GM23338 (cell line): ENCODE results near the gene SPEM2. TPM values are rescaled to one million over a fixed set of nuclear protein-coding genes. Genes with fewer than 3 reads are reported as not detected.

Experiments
- ATAC-seq: fragments of 200-7000 bp; cut with Tn5 transposase; 3 replicates; pipeline ENCODE4 v1.9.1; 2020
- DNase-seq: peaks from one replicate; pipeline ENCODE4 v3.0.0-alpha.2; 2015; ENCODE audit warnings: low spot score
- H2AFZ ChIP-seq: fragments of 200-600 bp; sonication (generic); 2 replicates; pipeline ENCODE4 v1.8.0; 2016; ENCODE audit warnings: antibody characterized with exemption, mild to moderate bottlenecking, moderate library complexity
- H3F3A ChIP-seq: fragments of 200-600 bp; sonication (generic); replicated peaks from 2 replicates; pipeline ENCODE4 v1.8.0; 2017; ENCODE audit warnings: antibody characterized with exemption, mixed run types, low read depth
- H3K27ac ChIP-seq: fragments of 200-600 bp; sonication (generic); 2 replicates; pipeline ENCODE4 v1.6.1; 2016; ENCODE audit warnings: low read depth
- H3K27me3 ChIP-seq: fragments of 200-600 bp; sonication (generic); 2 replicates; pipeline ENCODE4 v1.8.0; 2016; ENCODE audit warnings: mild to moderate bottlenecking, mixed run types, moderate library complexity; ENCODE audit not compliant: insufficient read depth
- H3K36me3 ChIP-seq: fragments of 200-600 bp; sonication (generic); 2 replicates; pipeline ENCODE4 v1.8.0; 2016; ENCODE audit warnings: mild to moderate bottlenecking; ENCODE audit not compliant: insufficient read depth
- H3K4me1 ChIP-seq: fragments of 200-600 bp; sonication (generic); 2 replicates; pipeline ENCODE4 v1.8.0; 2016; ENCODE audit warnings: mild to moderate bottlenecking, moderate library complexity; ENCODE audit not compliant: insufficient read depth
- H3K4me2 ChIP-seq: fragments of 200-600 bp; sonication (generic); 2 replicates; pipeline ENCODE4 v1.7.1; 2017; ENCODE audit warnings: mixed run types
- H3K4me3 ChIP-seq: fragments of 200-600 bp; sonication (generic); 2 replicates; pipeline ENCODE4 v1.6.1; 2016; ENCODE audit warnings: mixed run types
- H3K79me2 ChIP-seq: fragments of 200-600 bp; sonication (generic); replicated peaks from 2 replicates; pipeline ENCODE4 v1.8.0; 2017; ENCODE audit warnings: mild to moderate bottlenecking; ENCODE audit not compliant: insufficient read depth
- H3K9me2 ChIP-seq: fragments of 200-600 bp; sonication (generic); 2 replicates; pipeline ENCODE4 v1.8.0; 2017; ENCODE audit not compliant: insufficient read depth
- H4K20me1 ChIP-seq: fragments of 200-600 bp; sonication (generic); replicated peaks from 2 replicates; pipeline ENCODE4 v1.8.0; 2017; ENCODE audit warnings: mild to moderate bottlenecking; ENCODE audit not compliant: insufficient read depth
- H3K27ac Mint-ChIP-seq: 2 replicates; pipeline ENCODE4 v1.8.0; 2020; ENCODE audit warnings: inconsistent platforms, mild to moderate bottlenecking, moderate library complexity, mixed read lengths
- H3K27me3 Mint-ChIP-seq: 3 replicates; pipeline ENCODE4 v1.8.0; 2022; ENCODE audit warnings: low read depth, mild to moderate bottlenecking, moderate library complexity, mixed read lengths, inconsistent platforms; ENCODE audit not compliant: insufficient read depth, poor library complexity
- H3K36me3 Mint-ChIP-seq: 3 replicates; pipeline ENCODE4 v1.8.0; 2021; ENCODE audit warnings: low read depth, mild to moderate bottlenecking, inconsistent platforms, moderate library complexity, mixed read lengths
- H3K4me1 Mint-ChIP-seq: 3 replicates; pipeline ENCODE4 v1.8.0; 2020; ENCODE audit warnings: mild to moderate bottlenecking, inconsistent platforms, mixed read lengths
- H3K4me3 Mint-ChIP-seq: 3 replicates; pipeline ENCODE4 v1.8.0; 2021; ENCODE audit warnings: moderate library complexity, mild to moderate bottlenecking, inconsistent platforms, mixed read lengths
- H3K9me3 Mint-ChIP-seq: 3 replicates; pipeline ENCODE4 v1.8.0; 2020; ENCODE audit warnings: moderate library complexity, mild to moderate bottlenecking, inconsistent platforms, mixed read lengths
- CREB1 ChIP-seq: fragments of 250-450 bp; sonication (Bioruptor Pico); IDR thresholded peaks from 2 replicates; pipeline ENCODE4 v1.5.0; 2020; ENCODE audit warnings: low read depth, mild to moderate bottlenecking, moderate library complexity
- EZH2 ChIP-seq: fragments of 200-600 bp; sonication (generic); IDR thresholded peaks from one replicate; pipeline ENCODE4 v1.8.0; 2017; ENCODE audit warnings: antibody characterized with exemption, mild to moderate bottlenecking, low read depth; ENCODE audit not compliant: unreplicated experiment
- EZH2phosphoT487 ChIP-seq: fragments of 200-600 bp; sonication (generic); IDR thresholded peaks from one replicate; pipeline ENCODE4 v1.8.1; 2018; ENCODE audit warnings: antibody characterized with exemption; ENCODE audit not compliant: unreplicated experiment
- JUNB ChIP-seq: IDR thresholded peaks from one replicate; pipeline ENCODE4 v1.6.1; 2016; ENCODE audit warnings: antibody characterized with exemption; ENCODE audit not compliant: unreplicated experiment
- NANOG ChIP-seq: IDR thresholded peaks from 2 replicates; pipeline ENCODE4 v1.6.1; 2016; ENCODE audit warnings: antibody characterized with exemption, borderline replicate concordance
- POLR2AphosphoS5 ChIP-seq: IDR thresholded peaks from 2 replicates; pipeline ENCODE4 v1.6.1; 2016; ENCODE audit warnings: antibody characterized with exemption, low read depth
- STAT1 ChIP-seq: IDR thresholded peaks from one replicate; pipeline ENCODE4 v1.6.1; 2016; ENCODE audit warnings: antibody characterized with exemption; ENCODE audit not compliant: unreplicated experiment
- ZNF114 ChIP-seq: fragments of 250-450 bp; sonication (Bioruptor Pico); IDR thresholded peaks from 2 replicates; pipeline ENCODE4 v1.5.0; 2020; ENCODE audit warnings: mild to moderate bottlenecking, moderate library complexity
- ZNF331 ChIP-seq: fragments of 250-450 bp; sonication (Bioruptor Pico); IDR thresholded peaks from 2 replicates; pipeline ENCODE4 v1.5.0; 2020; ENCODE audit warnings: low read depth, mild to moderate bottlenecking, moderate library complexity
- polyA plus RNA-seq: library from polyadenylated mRNA; unstranded; fragments of >200 nt; fragmentation: Nextera tagmentation; extraction: Ambion mirVana; gene quantifications from 2 replicates; pipeline ENCODE4 v1.2.1, GENCODE V29; 2016
- total RNA-seq: library from RNA; depleted of rRNA; stranded (reverse); fragments of >200 nt; shearing (Covaris generic); gene quantifications from 2 replicates; pipeline ENCODE4 v1.2.3, GENCODE V29; 2014
- TF ChIP-seq, protein P1 (sequence below): fragments of 250-450 bp; sonication (Bioruptor Pico); IDR thresholded peaks from 2 replicates; pipeline ENCODE4 v1.5.0; 2020; ENCODE audit warnings: mild to moderate bottlenecking, moderate library complexity
- TF ChIP-seq, protein P2 (sequence below), 2 experiments: fragments of 200-600 bp in 1 of 2; sonication (generic) in 1 of 2; conservative IDR thresholded peaks; 2 replicates each; pipeline versions ENCODE4 v1.5.1 to v1.6.1; 2016 to 2017; ENCODE audit warnings: antibody characterized with exemption in 2 of 2, low read depth in 2 of 2, mild to moderate bottlenecking in 2 of 2, moderate library complexity in 1 of 2
- TF ChIP-seq, protein P3 (sequence below): IDR thresholded peaks from 2 replicates; pipeline ENCODE4 v1.6.1; 2016; ENCODE audit warnings: antibody characterized with exemption
- TF ChIP-seq, protein P4 (sequence below): IDR thresholded peaks from one replicate; pipeline ENCODE4 v1.6.1; 2018; ENCODE audit warnings: antibody characterized with exemption; ENCODE audit not compliant: unreplicated experiment

SPEM2 gene
- total and polyA plus RNA-seq, 2 experiments from 2014 or later = not detected

DNA sequence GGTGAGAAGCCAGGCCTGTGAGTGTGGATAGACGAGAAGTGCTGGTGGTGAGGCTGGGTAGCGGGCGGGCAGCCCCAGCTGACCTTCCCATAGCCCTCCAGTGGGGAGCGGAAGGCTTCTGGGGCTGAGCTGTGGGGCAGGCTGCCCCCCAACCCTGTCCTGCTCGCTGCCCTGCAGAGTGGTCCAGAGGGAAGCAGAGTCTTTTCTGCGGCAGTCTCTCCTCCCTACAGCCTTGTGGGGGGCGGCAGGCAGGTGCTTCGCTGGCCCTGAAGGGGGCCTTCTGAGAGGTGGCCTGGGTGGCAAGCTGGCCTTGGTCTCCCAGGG is 14.0 kb upstream of the SPEM2 start:
- DNase-seq = no peak
- no peak overlapping the region for H3K4me2 ChIP-seq
- no peak overlapping the region for H2AFZ ChIP-seq
- no peaks in the 10 kb centered on the region; the same call in 1 of the 2 replicates for H3K79me2 ChIP-seq
- peaks cover 8% of the 10 kb centered on the region for H3F3A ChIP-seq
- H3K27ac Mint-ChIP-seq = no peak overlapping the region
- ATAC-seq = no peak
- H3K27me3 ChIP-seq = no peaks in the 10 kb centered on the region
- H3K4me1 Mint-ChIP-seq = peaks cover 27% of the 10 kb centered on the region
- H3K9me3 Mint-ChIP-seq = no peaks in the 10 kb centered on the region
- H3K27ac ChIP-seq = no peak overlapping the region
- peaks cover 16% of the 10 kb centered on the region for H3K27me3 Mint-ChIP-seq
- H3K9me2 ChIP-seq = no peaks in the 10 kb centered on the region
- no peaks in the 10 kb centered on the region; the same call in 1 of the 2 replicates for H3K36me3 ChIP-seq
- no peaks in the 10 kb centered on the region; the same call in none of the 2 replicates for H4K20me1 ChIP-seq
- no peak overlapping the region for H3K4me3 Mint-ChIP-seq
- H3K4me1 ChIP-seq = peaks cover 14% of the 10 kb centered on the region
- no peak overlapping the region for H3K4me3 ChIP-seq
- TF ChIP-seq ZNF331 = no peak
- no peak for TF ChIP-seq CREB1
- TF ChIP-seq, protein P1, sequence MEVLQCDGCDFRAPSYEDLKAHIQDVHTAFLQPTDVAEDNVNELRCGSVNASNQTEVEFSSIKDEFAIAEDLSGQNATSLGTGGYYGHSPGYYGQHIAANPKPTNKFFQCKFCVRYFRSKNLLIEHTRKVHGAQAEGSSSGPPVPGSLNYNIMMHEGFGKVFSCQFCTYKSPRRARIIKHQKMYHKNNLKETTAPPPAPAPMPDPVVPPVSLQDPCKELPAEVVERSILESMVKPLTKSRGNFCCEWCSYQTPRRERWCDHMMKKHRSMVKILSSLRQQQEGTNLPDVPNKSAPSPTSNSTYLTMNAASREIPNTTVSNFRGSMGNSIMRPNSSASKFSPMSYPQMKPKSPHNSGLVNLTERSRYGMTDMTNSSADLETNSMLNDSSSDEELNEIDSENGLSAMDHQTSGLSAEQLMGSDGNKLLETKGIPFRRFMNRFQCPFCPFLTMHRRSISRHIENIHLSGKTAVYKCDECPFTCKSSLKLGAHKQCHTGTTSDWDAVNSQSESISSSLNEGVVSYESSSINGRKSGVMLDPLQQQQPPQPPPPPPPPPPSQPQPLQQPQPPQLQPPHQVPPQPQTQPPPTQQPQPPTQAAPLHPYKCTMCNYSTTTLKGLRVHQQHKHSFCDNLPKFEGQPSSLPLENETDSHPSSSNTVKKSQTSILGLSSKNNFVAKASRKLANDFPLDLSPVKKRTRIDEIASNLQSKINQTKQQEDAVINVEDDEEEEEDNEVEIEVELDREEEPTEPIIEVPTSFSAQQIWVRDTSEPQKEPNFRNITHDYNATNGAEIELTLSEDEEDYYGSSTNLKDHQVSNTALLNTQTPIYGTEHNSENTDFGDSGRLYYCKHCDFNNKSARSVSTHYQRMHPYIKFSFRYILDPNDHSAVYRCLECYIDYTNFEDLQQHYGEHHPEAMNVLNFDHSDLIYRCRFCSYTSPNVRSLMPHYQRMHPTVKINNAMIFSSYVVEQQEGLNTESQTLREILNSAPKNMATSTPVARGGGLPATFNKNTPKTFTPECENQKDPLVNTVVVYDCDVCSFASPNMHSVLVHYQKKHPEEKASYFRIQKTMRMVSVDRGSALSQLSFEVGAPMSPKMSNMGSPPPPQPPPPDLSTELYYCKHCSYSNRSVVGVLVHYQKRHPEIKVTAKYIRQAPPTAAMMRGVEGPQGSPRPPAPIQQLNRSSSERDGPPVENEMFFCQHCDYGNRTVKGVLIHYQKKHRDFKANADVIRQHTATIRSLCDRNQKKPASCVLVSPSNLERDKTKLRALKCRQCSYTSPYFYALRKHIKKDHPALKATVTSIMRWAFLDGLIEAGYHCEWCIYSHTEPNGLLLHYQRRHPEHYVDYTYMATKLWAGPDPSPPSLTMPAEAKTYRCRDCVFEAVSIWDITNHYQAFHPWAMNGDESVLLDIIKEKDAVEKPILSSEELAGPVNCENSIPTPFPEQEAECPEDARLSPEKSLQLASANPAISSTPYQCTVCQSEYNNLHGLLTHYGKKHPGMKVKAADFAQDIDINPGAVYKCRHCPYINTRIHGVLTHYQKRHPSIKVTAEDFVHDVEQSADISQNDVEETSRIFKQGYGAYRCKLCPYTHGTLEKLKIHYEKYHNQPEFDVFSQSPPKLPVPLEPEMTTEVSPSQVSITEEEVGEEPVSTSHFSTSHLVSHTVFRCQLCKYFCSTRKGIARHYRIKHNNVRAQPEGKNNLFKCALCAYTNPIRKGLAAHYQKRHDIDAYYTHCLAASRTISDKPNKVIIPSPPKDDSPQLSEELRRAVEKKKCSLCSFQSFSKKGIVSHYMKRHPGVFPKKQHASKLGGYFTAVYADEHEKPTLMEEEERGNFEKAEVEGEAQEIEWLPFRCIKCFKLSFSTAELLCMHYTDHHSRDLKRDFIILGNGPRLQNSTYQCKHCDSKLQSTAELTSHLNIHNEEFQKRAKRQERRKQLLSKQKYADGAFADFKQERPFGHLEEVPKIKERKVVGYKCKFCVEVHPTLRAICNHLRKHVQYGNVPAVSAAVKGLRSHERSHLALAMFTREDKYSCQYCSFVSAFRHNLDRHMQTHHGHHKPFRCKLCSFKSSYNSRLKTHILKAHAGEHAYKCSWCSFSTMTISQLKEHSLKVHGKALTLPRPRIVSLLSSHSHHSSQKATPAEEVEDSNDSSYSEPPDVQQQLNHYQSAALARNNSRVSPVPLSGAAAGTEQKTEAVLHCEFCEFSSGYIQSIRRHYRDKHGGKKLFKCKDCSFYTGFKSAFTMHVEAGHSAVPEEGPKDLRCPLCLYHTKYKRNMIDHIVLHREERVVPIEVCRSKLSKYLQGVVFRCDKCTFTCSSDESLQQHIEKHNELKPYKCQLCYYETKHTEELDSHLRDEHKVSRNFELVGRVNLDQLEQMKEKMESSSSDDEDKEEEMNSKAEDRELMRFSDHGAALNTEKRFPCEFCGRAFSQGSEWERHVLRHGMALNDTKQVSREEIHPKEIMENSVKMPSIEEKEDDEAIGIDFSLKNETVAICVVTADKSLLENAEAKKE (CRISPR knock-in tag) = no peak
- TF ChIP-seq, protein P2, sequence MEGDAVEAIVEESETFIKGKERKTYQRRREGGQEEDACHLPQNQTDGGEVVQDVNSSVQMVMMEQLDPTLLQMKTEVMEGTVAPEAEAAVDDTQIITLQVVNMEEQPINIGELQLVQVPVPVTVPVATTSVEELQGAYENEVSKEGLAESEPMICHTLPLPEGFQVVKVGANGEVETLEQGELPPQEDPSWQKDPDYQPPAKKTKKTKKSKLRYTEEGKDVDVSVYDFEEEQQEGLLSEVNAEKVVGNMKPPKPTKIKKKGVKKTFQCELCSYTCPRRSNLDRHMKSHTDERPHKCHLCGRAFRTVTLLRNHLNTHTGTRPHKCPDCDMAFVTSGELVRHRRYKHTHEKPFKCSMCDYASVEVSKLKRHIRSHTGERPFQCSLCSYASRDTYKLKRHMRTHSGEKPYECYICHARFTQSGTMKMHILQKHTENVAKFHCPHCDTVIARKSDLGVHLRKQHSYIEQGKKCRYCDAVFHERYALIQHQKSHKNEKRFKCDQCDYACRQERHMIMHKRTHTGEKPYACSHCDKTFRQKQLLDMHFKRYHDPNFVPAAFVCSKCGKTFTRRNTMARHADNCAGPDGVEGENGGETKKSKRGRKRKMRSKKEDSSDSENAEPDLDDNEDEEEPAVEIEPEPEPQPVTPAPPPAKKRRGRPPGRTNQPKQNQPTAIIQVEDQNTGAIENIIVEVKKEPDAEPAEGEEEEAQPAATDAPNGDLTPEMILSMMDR (conservative IDR thresholded peaks at IDR 0.05; ENCODE audit: low read depth in 2 of 2) = no peak
- TF ChIP-seq, protein P3, sequence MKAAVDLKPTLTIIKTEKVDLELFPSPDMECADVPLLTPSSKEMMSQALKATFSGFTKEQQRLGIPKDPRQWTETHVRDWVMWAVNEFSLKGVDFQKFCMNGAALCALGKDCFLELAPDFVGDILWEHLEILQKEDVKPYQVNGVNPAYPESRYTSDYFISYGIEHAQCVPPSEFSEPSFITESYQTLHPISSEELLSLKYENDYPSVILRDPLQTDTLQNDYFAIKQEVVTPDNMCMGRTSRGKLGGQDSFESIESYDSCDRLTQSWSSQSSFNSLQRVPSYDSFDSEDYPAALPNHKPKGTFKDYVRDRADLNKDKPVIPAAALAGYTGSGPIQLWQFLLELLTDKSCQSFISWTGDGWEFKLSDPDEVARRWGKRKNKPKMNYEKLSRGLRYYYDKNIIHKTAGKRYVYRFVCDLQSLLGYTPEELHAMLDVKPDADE = no peak
- no peak for TF ChIP-seq STAT1
- no peak for TF ChIP-seq EZH2
- TF ChIP-seq JUNB = no peak
- TF ChIP-seq ZNF114 (CRISPR knock-in tag) = no peak
- no peak for TF ChIP-seq POLR2AphosphoS5
- TF ChIP-seq NANOG = no peak
- TF ChIP-seq, protein P4, sequence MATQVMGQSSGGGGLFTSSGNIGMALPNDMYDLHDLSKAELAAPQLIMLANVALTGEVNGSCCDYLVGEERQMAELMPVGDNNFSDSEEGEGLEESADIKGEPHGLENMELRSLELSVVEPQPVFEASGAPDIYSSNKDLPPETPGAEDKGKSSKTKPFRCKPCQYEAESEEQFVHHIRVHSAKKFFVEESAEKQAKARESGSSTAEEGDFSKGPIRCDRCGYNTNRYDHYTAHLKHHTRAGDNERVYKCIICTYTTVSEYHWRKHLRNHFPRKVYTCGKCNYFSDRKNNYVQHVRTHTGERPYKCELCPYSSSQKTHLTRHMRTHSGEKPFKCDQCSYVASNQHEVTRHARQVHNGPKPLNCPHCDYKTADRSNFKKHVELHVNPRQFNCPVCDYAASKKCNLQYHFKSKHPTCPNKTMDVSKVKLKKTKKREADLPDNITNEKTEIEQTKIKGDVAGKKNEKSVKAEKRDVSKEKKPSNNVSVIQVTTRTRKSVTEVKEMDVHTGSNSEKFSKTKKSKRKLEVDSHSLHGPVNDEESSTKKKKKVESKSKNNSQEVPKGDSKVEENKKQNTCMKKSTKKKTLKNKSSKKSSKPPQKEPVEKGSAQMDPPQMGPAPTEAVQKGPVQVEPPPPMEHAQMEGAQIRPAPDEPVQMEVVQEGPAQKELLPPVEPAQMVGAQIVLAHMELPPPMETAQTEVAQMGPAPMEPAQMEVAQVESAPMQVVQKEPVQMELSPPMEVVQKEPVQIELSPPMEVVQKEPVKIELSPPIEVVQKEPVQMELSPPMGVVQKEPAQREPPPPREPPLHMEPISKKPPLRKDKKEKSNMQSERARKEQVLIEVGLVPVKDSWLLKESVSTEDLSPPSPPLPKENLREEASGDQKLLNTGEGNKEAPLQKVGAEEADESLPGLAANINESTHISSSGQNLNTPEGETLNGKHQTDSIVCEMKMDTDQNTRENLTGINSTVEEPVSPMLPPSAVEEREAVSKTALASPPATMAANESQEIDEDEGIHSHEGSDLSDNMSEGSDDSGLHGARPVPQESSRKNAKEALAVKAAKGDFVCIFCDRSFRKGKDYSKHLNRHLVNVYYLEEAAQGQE = no peak
- TF ChIP-seq EZH2phosphoT487 = no peak
- H3K36me3 Mint-ChIP-seq = peaks cover 31% of the 10 kb centered on the region
